Measurements from ENCODE around the gene LAMC2. TPM values are rescaled to one million over a fixed set of nuclear protein-coding genes. Genes with fewer than 3 reads are reported as not detected.
A peak's percentile ranks its signal among the peaks of the same experiment; 100 is the strongest.

LAMC2 gene
- total and polyA plus RNA-seq, 7 donors, result 2.6 to 24.0 (median 4.2) TPM

GRCh38 chr1:183140633-183141032 is 45.4 kb upstream of the LAMC2 start:
- Histone ChIP-seq H3K27me3 (no peaks in the 10 kb centered on the region), H3K4me1 (peaks cover 0 to 49% (median 44%) of the 10 kb centered on the region in 4 donors), H3K4me3 (no peak overlapping the region), H3K36me3 (peaks cover 12 to 57% (median 22%) of the 10 kb centered on the region in 4 donors), H3K27ac (peak overlapping the region; percentile 71 to 82 (median 78)), H3K9me3 (no peaks in the 10 kb centered on the region)
- no peak for DNase-seq
- TF ChIP-seq EP300 (IDR thresholded peaks at IDR 0.05) (no peak), POLR2AphosphoS5 (IDR thresholded peaks at IDR 0.05) (peak in 2 of 4 donors; percentile 6 to 20)
- intact Hi-C loops (cut with DNase I), result loop anchor here (5.0 kb wide), 2 partner anchors 77 to 118 kb away; partner anchors contain the start of gene LAMC1

- Histone ChIP-seq H3K27me3 (no peaks in the 10 kb centered on the region), H3K36me3 (peaks cover 0 to 44% (median 20%) of the 10 kb centered on the region in 4 donors), H3K4me1 (peaks cover 0 to 43% (median 37%) of the 10 kb centered on the region in 4 donors), H3K4me3 (no peak overlapping the region), H3K27ac (peak overlapping the region; percentile 11 to 82 (median 78)), H3K9me3 (no peaks in the 10 kb centered on the region)
- 82 to 88% methylated on average over 2 of the region's 2 CpGs for WGBS, 2 donors
- no peak for DNase-seq
- intact Hi-C loops (cut with DNase I), result loop anchor here (5.0 kb wide), 2 partner anchors 75 to 120 kb away; partner anchors contain the start of gene LAMC1
- TF ChIP-seq POLR2A (IDR thresholded peaks at IDR 0.05) (no peak), POLR2AphosphoS5 (IDR thresholded peaks at IDR 0.05) (no peak), EP300 (IDR thresholded peaks at IDR 0.05) (no peak), CTCF (IDR thresholded peaks at IDR 0.05) (no peak)
Measured at GRCh38 chr1:183142171-183142570, 43.9 kb upstream of the LAMC2 start.

GRCh38 chr1:183143576-183144315 is 42.3 kb upstream of the LAMC2 start:
- 70 to 85% methylated on average over 7 of the region's 7 CpGs for WGBS, 2 donors
- TF ChIP-seq POLR2A (IDR thresholded peaks at IDR 0.05), result no peak
- peak in 1 of 4 donors; percentile 21 for TF ChIP-seq POLR2AphosphoS5 (IDR thresholded peaks at IDR 0.05)
- TF ChIP-seq EP300 (IDR thresholded peaks at IDR 0.05), result no peak
- TF ChIP-seq CTCF (IDR thresholded peaks at IDR 0.05), result no peak
- Histone ChIP-seq H3K4me1 (peaks cover 0 to 37% (median 30%) of the 10 kb centered on the region in 4 donors), H3K9me3 (no peaks in the 10 kb centered on the region), H3K27ac (peak overlapping the region in 3 of 4 donors; percentile 16 to 60 (median 20)), H3K4me3 (no peak overlapping the region), H3K27me3 (no peaks in the 10 kb centered on the region), H3K36me3 (peaks cover 0 to 40% (median 20%) of the 10 kb centered on the region in 4 donors)
- intact Hi-C loops (cut with DNase I), result loop anchor here (5.0 kb wide), 2 partner anchors 74 to 121 kb away; partner anchors contain the start of gene LAMC1
- DNase-seq, result no peak

- TF ChIP-seq CTCF (IDR thresholded peaks at IDR 0.05) (no peak), POLR2A (IDR thresholded peaks at IDR 0.05) (no peak), POLR2AphosphoS5 (IDR thresholded peaks at IDR 0.05) (no peak), EP300 (IDR thresholded peaks at IDR 0.05) (no peak)
- no peak for DNase-seq
- peaks cover 0 to 40% (median 20%) of the 10 kb centered on the region in 4 donors for H3K36me3 ChIP-seq
- no peaks in the 10 kb centered on the region for H3K27me3 ChIP-seq
- peaks cover 0 to 33% (median 24%) of the 10 kb centered on the region in 4 donors for H3K4me1 ChIP-seq
- 59 to 62% methylated on average over 3 of the region's 3 CpGs for WGBS, 2 donors
- H3K9me3 ChIP-seq, result no peaks in the 10 kb centered on the region
- peak overlapping the region in 2 of 4 donors; percentile 16 to 60 for H3K27ac ChIP-seq
- no peak overlapping the region for H3K4me3 ChIP-seq
- intact Hi-C loops (cut with DNase I), result loop anchor here (5.0 kb wide), 3 partner anchors 73 to 182 kb away; partner anchors contain the start of gene LAMC1
Measured at GRCh38 chr1:183144752-183145151, 41.3 kb upstream of the LAMC2 start.

- Histone ChIP-seq H3K27ac (peak overlapping the region in 3 of 4 donors; percentile 34 to 70 (median 54)), H3K27me3 (no peaks in the 10 kb centered on the region), H3K36me3 (peaks cover 0 to 23% (median 10%) of the 10 kb centered on the region in 4 donors), H3K4me3 (no peak overlapping the region), H3K4me1 (peaks cover 0 to 15% (median 10%) of the 10 kb centered on the region in 4 donors), H3K9me3 (no peaks in the 10 kb centered on the region)
- intact Hi-C loops (cut with DNase I), result loop anchor here (5.0 kb wide), 1 partner anchor 185 kb away; no protein-coding TSS in a partner anchor
- no peak for TF ChIP-seq POLR2A (IDR thresholded peaks at IDR 0.05)
- TF ChIP-seq POLR2AphosphoS5 (IDR thresholded peaks at IDR 0.05), result no peak
- no peak for TF ChIP-seq CTCF (IDR thresholded peaks at IDR 0.05)
- no peak for TF ChIP-seq EP300 (IDR thresholded peaks at IDR 0.05)
- 96 to 97% methylated on average over 2 of the region's 2 CpGs for WGBS, 2 donors
- DNase-seq, result no peak
Measured at GRCh38 chr1:183147735-183148134, 38.3 kb upstream of the LAMC2 start.
